Upper lobe of right lung (tissue), 1 donor: ENCODE data around the gene KIN. TPM values are rescaled to one million over a fixed set of nuclear protein-coding genes. Genes with fewer than 3 reads are reported as not detected.

Experiments
- ATAC-seq: fragments of 200-7000 bp; cut with Tn5 transposase; one replicate; pipeline ENCODE4 v1.9.1; 2020; ENCODE audit warnings: mild to moderate bottlenecking, moderate library complexity
- DNase-seq: peaks from one replicate; pipeline ENCODE4 v3.0.0-alpha.2; 2020
- H3K27ac ChIP-seq: fragments of 200-600 bp; one replicate; pipeline ENCODE4 v1.8.0; 2022
- H3K27me3 ChIP-seq: fragments of 200-600 bp; one replicate; pipeline ENCODE4 v1.8.0; 2022; ENCODE audit warnings: mild to moderate bottlenecking
- H3K36me3 ChIP-seq: fragments of 200-600 bp; one replicate; pipeline ENCODE4 v1.8.0; 2022
- H3K4me1 ChIP-seq: fragments of 200-600 bp; one replicate; pipeline ENCODE4 v1.8.0; 2022
- H3K4me3 ChIP-seq: fragments of 200-600 bp; one replicate; pipeline ENCODE4 v1.8.0; 2022; ENCODE audit warnings: mild to moderate bottlenecking
- H3K9me3 ChIP-seq: fragments of 200-600 bp; one replicate; pipeline ENCODE4 v1.8.0; 2022
- intact Hi-C: fragments of 100-400 bp; cut with DNase I; formaldehyde crosslinking; loops from one replicate; pipeline ENCODE4 v1.11.0; 2022
- total RNA-seq: library from RNA; stranded (reverse); fragmentation: NEBNext Ultra II Directional; extraction: Animal tissue kit (Norgen Biotek cat#: 25700); gene quantifications from one replicate; pipeline ENCODE4 v1.2.1, GENCODE V29; 2021
- TF ChIP-seq, protein P1 (sequence below): fragments of 200-600 bp; IDR thresholded peaks from one replicate; pipeline ENCODE4 v1.8.0; 2022; ENCODE audit warnings: antibody characterized with exemption
- donor health status: DM: no; HTN: yes; CAD: no; lungs with severe emphysema.

Gene KIN
- total RNA-seq, 1 donor from 2014 or later, result 11.9 TPM

DNA sequence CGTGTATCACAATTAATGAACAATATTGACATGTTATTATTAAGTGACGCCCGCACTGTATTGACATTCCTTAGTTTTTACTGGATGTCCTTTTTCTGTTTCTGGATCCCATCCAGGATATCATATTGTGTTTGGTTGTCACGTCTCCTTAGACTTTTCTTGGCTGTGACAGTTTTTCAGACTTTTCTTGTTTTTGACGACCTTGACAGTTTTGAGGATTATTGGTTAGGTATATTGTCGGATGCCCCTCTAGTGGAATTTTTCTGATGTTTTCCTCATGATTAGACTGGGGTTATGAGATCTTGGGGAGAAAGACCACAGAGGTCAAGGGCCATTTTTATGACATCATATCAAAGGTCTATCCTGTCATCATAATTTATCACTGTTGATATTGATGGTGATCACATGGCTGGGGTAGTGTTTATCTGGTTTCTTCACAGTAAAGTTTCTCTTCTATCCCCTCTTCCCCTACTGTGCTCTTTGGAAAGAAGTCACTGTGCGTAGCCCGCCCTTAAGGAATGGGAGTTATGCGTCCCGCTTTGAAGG lies 41.6 kb upstream of the KIN start:
- intact Hi-C loops, result no loop called here
- TF ChIP-seq, protein P1, sequence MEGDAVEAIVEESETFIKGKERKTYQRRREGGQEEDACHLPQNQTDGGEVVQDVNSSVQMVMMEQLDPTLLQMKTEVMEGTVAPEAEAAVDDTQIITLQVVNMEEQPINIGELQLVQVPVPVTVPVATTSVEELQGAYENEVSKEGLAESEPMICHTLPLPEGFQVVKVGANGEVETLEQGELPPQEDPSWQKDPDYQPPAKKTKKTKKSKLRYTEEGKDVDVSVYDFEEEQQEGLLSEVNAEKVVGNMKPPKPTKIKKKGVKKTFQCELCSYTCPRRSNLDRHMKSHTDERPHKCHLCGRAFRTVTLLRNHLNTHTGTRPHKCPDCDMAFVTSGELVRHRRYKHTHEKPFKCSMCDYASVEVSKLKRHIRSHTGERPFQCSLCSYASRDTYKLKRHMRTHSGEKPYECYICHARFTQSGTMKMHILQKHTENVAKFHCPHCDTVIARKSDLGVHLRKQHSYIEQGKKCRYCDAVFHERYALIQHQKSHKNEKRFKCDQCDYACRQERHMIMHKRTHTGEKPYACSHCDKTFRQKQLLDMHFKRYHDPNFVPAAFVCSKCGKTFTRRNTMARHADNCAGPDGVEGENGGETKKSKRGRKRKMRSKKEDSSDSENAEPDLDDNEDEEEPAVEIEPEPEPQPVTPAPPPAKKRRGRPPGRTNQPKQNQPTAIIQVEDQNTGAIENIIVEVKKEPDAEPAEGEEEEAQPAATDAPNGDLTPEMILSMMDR, result no peak
- Histone ChIP-seq H3K4me3 (no peak overlapping the region), H3K27me3 (no peaks in the 10 kb centered on the region), H3K4me1 (no peaks in the 10 kb centered on the region), H3K9me3 (no peaks in the 10 kb centered on the region), H3K27ac (no peak overlapping the region), H3K36me3 (peaks cover 17% of the 10 kb centered on the region)
- ATAC-seq, result no peak
- DNase-seq, result no peak

DNA sequence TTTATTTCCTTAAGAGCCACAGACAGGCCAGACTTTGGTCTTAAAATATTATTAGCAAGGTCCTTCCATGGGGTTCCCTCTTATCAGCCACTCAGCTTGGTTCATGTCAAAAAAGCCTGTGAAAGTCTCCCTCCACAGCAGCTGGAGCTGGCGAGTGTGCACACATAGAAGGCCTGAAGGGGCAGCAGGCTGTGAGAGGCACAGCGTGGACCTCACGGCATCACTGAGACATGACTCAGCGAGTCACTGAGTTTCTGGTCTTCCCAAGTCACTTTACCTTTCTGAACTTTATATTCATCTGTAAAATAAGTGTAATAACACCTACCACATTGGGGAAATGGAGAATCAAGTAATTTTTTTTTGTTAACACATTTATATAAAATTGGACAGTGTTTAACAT lies 39.2 kb upstream of the KIN start:
- ATAC-seq (no peak), DNase-seq (no peak)
- intact Hi-C loops, result no loop called here
- H3K27me3 ChIP-seq, result no peaks in the 10 kb centered on the region
- no peaks in the 10 kb centered on the region for H3K9me3 ChIP-seq
- H3K36me3 ChIP-seq, result peaks cover 30% of the 10 kb centered on the region
- TF ChIP-seq, protein P1, result no peak
- H3K4me1 ChIP-seq, result no peaks in the 10 kb centered on the region
- no peak overlapping the region for H3K27ac ChIP-seq
- no peak overlapping the region for H3K4me3 ChIP-seq

DNA sequence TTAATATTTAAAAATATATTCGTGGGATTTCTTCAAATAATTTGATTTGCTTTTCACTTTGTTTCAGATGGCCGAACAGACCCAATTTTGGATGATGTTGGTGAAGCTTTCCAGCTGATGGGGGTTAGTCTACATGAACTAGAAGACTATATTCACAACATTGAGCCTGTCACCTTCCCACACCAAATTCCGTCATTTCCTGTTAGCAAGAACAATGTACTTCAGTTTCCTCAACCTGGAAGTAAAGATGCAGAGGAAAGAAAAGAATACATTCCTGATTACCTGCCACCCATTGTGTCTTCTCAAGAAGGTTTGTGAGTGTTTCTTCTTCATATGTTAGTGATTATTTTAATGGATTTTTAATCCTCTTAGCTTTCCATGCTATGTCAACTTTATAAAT lies 36.5 kb upstream of the KIN start:
- H3K4me1 ChIP-seq, result peaks cover 12% of the 10 kb centered on the region
- ATAC-seq (no peak), DNase-seq (no peak)
- TF ChIP-seq, protein P1, result no peak
- no peaks in the 10 kb centered on the region for H3K27me3 ChIP-seq
- intact Hi-C loops, result no loop called here
- H3K36me3 ChIP-seq, result peaks cover 35% of the 10 kb centered on the region
- H3K9me3 ChIP-seq, result no peaks in the 10 kb centered on the region
- H3K4me3 ChIP-seq, result no peak overlapping the region
- H3K27ac ChIP-seq, result no peak overlapping the region

DNA sequence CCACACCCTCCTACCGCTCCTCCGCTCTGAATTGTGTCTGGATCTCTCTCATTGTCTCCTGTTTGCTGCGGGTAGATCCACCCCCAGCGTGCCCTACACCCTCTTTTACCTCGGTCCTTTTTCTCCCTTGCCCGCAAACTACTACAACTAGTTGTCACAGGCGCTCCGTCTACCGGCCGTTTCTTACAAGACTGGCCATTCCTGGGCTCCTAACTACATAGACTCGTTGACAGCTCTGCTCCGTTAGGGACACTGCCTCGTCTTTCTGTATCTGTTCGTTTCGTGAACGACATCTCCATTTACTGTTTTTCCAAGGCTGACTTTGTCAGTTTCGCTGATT lies 31.3 kb upstream of the KIN start:
- Histone ChIP-seq H3K27ac (peak overlapping the region; percentile 62), H3K27me3 (no peaks in the 10 kb centered on the region), H3K4me1 (peaks cover 16% of the 10 kb centered on the region), H3K36me3 (peaks cover 15% of the 10 kb centered on the region), H3K4me3 (peak overlapping the region; percentile 82), H3K9me3 (no peaks in the 10 kb centered on the region)
- ATAC-seq (peak; percentile 61), DNase-seq (no peak)
- TF ChIP-seq, protein P1, result peak; percentile 31
- intact Hi-C loops, result no loop called here

DNA sequence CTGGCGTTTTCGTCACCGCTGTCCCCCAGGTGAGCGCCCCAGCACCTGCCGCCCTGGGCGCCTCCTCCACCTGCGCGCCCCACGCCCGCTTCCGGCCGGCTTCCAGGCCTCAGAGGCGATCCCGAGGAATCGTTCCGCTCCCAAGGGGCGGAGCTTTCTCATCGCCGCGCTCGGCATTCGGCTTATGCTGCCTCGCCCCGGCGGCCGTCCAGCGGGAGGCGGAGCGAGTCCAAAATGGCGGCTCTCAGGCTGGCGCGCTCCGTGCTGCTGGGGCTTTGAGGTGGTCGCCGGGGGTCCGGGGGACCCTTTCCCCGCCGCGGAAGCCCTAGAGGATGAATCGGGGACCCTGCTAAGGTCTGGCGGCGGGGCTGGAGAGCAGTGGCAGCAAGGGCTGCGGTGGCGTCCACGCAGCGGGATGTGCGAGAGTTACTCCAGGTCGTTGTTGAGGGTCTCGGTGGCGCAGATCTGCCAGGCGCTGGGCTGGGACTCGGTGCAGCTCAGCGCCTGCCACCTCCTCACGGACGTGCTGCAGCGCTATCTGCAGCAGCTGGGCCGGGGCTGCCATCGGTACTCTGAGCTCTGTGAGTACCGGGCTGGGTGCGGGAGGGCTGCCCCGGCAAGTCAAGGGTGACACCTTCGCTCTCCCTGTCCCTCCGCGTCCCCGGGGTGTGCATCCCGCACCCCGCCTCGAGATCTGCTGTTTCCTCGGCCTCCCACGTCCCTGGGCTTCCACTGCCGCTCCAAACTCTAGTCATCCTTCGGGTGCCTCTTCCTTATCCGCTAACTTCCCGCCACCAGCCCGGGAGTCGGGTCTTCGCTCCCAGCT lies 30.7 kb upstream of the KIN start, which contains the start of gene TAF3:
TAF3 (plus strand) TSS at position 211 of the 826 bp plus-strand sequence; CDS start at position 416, 205 bp downstream.
- Histone ChIP-seq H3K4me3 (peak within 1 kb of the TSS; percentile 82), H3K27ac (peak within 1 kb of the TSS; percentile 62), H3K4me1 (peaks cover 16% of the 10 kb centered on the region), H3K27me3 (no peaks in the 10 kb centered on the region), H3K36me3 (peaks cover 14% of the 10 kb centered on the region), H3K9me3 (no peaks in the 10 kb centered on the region)
- peak; percentile 98 for ATAC-seq
- peak; percentile 97 for DNase-seq
- intact Hi-C loops, result no loop called here
- TF ChIP-seq, protein P1, result no peak
